ENCODE results near the gene PEG3. TPM values are rescaled to one million over a fixed set of nuclear protein-coding genes. Genes with fewer than 3 reads are reported as not detected.
A peak's percentile ranks its signal among the peaks of the same experiment; 100 is the strongest.

Gene PEG3
- total and polyA plus RNA-seq, 4 donors: 2.2 to 188 (median 7.7) TPM

GRCh38 chr19:56880592-56881190 lies 40.2 kb upstream of the PEG3 start:
- H3K36me3 ChIP-seq (ENCODE audit: control insufficient read depth in 4 of 4, insufficient read depth in 3 of 4, low read depth in 1 of 4, low read length in 3 of 4): no peaks in the 10 kb centered on the region
- peaks cover 3 to 11% (median 10%) of the 10 kb centered on the region in 4 donors for H3K9me3 ChIP-seq (ENCODE audit: control insufficient read depth in 4 of 4, low read length in 3 of 4)
- 67% methylated on average over 5 of the region's 5 CpGs for WGBS
- H3K4me1 ChIP-seq (ENCODE audit: control insufficient read depth in 4 of 4, insufficient read depth in 4 of 4, low read length in 3 of 4): no peaks in the 10 kb centered on the region
- H3K9ac ChIP-seq (ENCODE audit: low read depth in 1 of 2, low read length in 2 of 2): no peak overlapping the region
- no peak for TF ChIP-seq REST (IDR thresholded peaks at IDR 0.05)
- no peak for TF ChIP-seq NR2F2 (IDR thresholded peaks at IDR 0.05)
- no peak for TF ChIP-seq RAD21 (IDR thresholded peaks at IDR 0.05)
- no peak for TF ChIP-seq SP1 (IDR thresholded peaks at IDR 0.05)
- no peak for TF ChIP-seq FOXA1 (IDR thresholded peaks at IDR 0.05)
- TF ChIP-seq JUND (IDR thresholded peaks at IDR 0.05): no peak
- TF ChIP-seq RXRA (IDR thresholded peaks at IDR 0.05): no peak
- TF ChIP-seq HNF4G (IDR thresholded peaks at IDR 0.05): no peak
- no peak for TF ChIP-seq TAF1 (conservative IDR thresholded peaks at IDR 0.05)
- TF ChIP-seq, protein P1, sequence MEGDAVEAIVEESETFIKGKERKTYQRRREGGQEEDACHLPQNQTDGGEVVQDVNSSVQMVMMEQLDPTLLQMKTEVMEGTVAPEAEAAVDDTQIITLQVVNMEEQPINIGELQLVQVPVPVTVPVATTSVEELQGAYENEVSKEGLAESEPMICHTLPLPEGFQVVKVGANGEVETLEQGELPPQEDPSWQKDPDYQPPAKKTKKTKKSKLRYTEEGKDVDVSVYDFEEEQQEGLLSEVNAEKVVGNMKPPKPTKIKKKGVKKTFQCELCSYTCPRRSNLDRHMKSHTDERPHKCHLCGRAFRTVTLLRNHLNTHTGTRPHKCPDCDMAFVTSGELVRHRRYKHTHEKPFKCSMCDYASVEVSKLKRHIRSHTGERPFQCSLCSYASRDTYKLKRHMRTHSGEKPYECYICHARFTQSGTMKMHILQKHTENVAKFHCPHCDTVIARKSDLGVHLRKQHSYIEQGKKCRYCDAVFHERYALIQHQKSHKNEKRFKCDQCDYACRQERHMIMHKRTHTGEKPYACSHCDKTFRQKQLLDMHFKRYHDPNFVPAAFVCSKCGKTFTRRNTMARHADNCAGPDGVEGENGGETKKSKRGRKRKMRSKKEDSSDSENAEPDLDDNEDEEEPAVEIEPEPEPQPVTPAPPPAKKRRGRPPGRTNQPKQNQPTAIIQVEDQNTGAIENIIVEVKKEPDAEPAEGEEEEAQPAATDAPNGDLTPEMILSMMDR (IDR thresholded peaks at IDR 0.05; ENCODE audit: low read depth, low read length, missing input control): no peak
- no peak for TF ChIP-seq EGR1 (IDR thresholded peaks at IDR 0.05; ENCODE audit: low read depth in 2 of 2)
- TF ChIP-seq, protein P2, sequence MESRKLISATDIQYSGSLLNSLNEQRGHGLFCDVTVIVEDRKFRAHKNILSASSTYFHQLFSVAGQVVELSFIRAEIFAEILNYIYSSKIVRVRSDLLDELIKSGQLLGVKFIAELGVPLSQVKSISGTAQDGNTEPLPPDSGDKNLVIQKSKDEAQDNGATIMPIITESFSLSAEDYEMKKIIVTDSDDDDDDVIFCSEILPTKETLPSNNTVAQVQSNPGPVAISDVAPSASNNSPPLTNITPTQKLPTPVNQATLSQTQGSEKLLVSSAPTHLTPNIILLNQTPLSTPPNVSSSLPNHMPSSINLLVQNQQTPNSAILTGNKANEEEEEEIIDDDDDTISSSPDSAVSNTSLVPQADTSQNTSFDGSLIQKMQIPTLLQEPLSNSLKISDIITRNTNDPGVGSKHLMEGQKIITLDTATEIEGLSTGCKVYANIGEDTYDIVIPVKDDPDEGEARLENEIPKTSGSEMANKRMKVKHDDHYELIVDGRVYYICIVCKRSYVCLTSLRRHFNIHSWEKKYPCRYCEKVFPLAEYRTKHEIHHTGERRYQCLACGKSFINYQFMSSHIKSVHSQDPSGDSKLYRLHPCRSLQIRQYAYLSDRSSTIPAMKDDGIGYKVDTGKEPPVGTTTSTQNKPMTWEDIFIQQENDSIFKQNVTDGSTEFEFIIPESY (IDR thresholded peaks at IDR 0.05): no peak
- no peak for TF ChIP-seq HNF4A (conservative IDR thresholded peaks at IDR 0.05)
- TF ChIP-seq ATF3 (IDR thresholded peaks at IDR 0.05): no peak
- TF ChIP-seq FOXA2 (IDR thresholded peaks at IDR 0.05): no peak
- no peak for TF ChIP-seq MAX (IDR thresholded peaks at IDR 0.05)
- no peak for TF ChIP-seq GABPA (IDR thresholded peaks at IDR 0.05 in 1 of 2, conservative IDR thresholded peaks at IDR 0.05 in 1 of 2)
- no peak for TF ChIP-seq YY1 (IDR thresholded peaks at IDR 0.05)
- DNase-seq (ENCODE audit: low spot score): no peak
- H3K4me3 ChIP-seq (ENCODE audit: low read depth in 1 of 3, low read length in 3 of 3): peak overlapping the region in 1 of 3 donors; percentile 26
- H3K27ac ChIP-seq (ENCODE audit: low read depth in 1 of 2, low read length in 2 of 2): no peak overlapping the region
- no peaks in the 10 kb centered on the region for H3K27me3 ChIP-seq (ENCODE audit: control insufficient read depth in 4 of 4, insufficient read depth in 4 of 4, low read length in 3 of 4)

All from liver (tissue), 9 donors.